Measurements from ENCODE around the gene CTNNA1. TPM values are rescaled to one million over a fixed set of nuclear protein-coding genes. Genes with fewer than 3 reads are reported as not detected.

Gene CTNNA1
- total and polyA plus RNA-seq, 2 experiments from 2014 or later: 171 to 260 TPM

DNA sequence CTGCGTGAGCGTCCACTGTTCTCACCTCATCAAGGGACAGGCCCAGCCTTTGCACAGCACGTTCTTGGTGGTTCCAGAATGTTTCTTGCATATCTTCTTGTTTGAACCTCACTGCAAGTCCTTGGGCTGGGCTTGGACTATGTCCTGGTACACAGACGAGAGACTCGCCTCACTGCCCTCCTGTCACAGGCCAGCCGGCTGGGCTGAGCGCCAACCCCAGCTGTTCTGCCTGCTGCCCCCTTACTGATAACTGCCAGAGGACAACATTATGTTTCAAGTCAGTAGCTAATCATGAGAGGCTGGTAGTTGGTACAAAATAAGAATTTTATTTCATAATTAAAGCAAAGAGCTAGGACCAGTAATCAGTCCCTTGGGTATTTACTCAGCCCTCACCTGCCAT is 174.8 kb downstream of the CTNNA1 start:
- no peaks in the 10 kb centered on the region for H3K27me3 ChIP-seq
- H3K4me1 ChIP-seq (ENCODE audit: low read depth): no peaks in the 10 kb centered on the region
- TF ChIP-seq, protein P1, sequence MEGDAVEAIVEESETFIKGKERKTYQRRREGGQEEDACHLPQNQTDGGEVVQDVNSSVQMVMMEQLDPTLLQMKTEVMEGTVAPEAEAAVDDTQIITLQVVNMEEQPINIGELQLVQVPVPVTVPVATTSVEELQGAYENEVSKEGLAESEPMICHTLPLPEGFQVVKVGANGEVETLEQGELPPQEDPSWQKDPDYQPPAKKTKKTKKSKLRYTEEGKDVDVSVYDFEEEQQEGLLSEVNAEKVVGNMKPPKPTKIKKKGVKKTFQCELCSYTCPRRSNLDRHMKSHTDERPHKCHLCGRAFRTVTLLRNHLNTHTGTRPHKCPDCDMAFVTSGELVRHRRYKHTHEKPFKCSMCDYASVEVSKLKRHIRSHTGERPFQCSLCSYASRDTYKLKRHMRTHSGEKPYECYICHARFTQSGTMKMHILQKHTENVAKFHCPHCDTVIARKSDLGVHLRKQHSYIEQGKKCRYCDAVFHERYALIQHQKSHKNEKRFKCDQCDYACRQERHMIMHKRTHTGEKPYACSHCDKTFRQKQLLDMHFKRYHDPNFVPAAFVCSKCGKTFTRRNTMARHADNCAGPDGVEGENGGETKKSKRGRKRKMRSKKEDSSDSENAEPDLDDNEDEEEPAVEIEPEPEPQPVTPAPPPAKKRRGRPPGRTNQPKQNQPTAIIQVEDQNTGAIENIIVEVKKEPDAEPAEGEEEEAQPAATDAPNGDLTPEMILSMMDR (IDR thresholded peaks at IDR 0.05; ENCODE audit: low read depth, low read length): no peak
- DNase-seq (ENCODE audit: low read depth in 1 of 2, low spot score in 1 of 2): peak; percentile 33 to 39
- peaks cover 56% of the 10 kb centered on the region for H3K36me3 ChIP-seq
- H3K27ac ChIP-seq: peak overlapping the region; percentile 39
- H3K9me3 ChIP-seq (ENCODE audit: low read depth): no peaks in the 10 kb centered on the region
- H3K4me3 ChIP-seq: no peak overlapping the region

DNA sequence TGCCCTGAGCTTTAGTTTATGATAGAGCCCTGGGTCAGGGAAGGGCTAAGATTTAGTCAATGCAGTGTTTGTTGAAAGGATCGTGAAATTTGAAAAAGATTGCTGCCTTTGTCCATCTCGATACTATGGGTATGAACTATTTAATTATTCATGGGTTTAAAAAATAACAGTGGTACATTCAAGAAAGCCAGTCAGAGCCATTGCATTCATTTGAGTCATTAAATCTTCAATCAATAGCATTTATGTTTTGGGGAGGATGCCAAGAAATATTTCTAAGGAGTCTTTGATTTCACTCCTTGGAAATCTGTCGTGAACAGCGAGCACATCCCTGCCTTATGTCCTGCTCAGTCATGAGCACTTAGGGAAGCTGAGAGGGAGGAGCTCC is 176.3 kb downstream of the CTNNA1 start:
- H3K27ac ChIP-seq: no peak overlapping the region

DNA sequence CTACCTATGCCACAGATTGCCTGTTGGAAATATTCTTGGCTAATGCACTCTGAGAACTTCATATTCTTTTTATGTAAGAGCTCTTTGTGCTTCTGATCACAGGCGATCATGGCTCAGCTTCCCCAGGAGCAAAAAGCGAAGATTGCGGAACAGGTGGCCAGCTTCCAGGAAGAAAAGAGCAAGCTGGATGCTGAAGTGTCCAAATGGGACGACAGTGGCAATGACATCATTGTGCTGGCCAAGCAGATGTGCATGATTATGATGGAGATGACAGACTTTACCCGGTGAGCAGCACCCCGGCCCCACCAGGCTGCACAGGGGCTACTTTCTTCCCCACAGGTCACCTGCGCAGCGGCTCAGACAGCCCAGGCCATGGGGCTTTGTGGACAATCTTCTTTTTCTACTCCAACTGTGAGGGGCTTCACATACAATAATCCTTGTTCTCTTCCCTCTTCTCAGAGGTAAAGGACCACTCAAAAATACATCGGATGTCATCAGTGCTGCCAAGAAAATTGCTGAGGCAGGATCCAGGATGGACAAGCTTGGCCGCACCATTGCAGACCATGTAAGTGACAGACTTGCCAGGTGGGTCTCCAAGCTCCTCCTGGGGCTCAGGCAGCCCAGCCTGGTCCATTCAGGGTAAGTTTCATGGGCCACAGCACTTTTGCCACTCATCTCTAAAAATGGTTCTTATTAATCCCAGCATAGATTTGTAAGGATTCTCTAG is 177.3 kb downstream of the CTNNA1 start:
- DNase-seq (ENCODE audit: low read depth in 1 of 2, low spot score in 1 of 2): no peak
- no peaks in the 10 kb centered on the region for H3K4me1 ChIP-seq (ENCODE audit: low read depth)
- no peaks in the 10 kb centered on the region for H3K27me3 ChIP-seq
- peaks cover 51% of the 10 kb centered on the region for H3K36me3 ChIP-seq
- H3K4me3 ChIP-seq: no peak overlapping the region
- TF ChIP-seq, protein P1 (IDR thresholded peaks at IDR 0.05; ENCODE audit: low read depth, low read length): no peak
- no peaks in the 10 kb centered on the region for H3K9me3 ChIP-seq (ENCODE audit: low read depth)
- no peak overlapping the region for H3K27ac ChIP-seq

More for the DNA sequence above, 176.3 kb downstream of the CTNNA1 start:
- peaks cover 60% of the 10 kb centered on the region for H3K36me3 ChIP-seq
- no peak for DNase-seq (ENCODE audit: low read depth in 1 of 2, low spot score in 1 of 2)
- TF ChIP-seq, protein P1 (IDR thresholded peaks at IDR 0.05; ENCODE audit: low read depth, low read length): no peak
- no peaks in the 10 kb centered on the region for H3K4me1 ChIP-seq (ENCODE audit: low read depth)
- H3K4me3 ChIP-seq: no peak overlapping the region
- no peaks in the 10 kb centered on the region for H3K27me3 ChIP-seq
- no peaks in the 10 kb centered on the region for H3K9me3 ChIP-seq (ENCODE audit: low read depth)

DNA sequence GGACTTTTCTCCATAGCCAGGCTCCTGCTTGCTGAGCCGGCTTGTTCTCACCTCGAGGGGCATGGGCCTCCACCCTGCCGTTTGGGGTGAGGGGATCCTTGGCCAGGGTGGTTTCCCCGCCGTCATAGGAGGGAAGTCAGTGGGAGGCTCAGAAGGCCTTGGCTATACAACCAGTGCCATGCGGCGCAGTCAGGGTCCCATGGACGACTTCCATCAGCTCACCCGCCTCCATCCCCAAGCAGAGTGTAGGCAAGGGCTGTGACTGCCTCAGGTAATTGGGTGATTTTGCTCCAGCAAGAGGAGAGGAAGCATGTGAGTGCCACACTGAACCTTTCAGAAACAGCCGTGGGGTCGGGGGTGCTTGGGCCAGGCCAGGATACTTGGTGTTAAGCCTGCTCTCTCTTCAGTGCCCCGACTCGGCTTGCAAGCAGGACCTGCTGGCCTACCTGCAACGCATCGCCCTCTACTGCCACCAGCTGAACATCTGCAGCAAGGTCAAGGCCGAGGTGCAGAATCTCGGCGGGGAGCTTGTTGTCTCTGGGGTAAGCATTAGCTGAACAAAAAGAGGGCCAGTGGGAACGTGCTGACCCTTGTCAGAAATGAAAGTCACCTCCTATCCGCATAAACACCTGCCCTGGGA is 179.1 kb downstream of the CTNNA1 start:
- H3K27ac ChIP-seq: no peak overlapping the region
- H3K9me3 ChIP-seq (ENCODE audit: low read depth): no peaks in the 10 kb centered on the region
- H3K36me3 ChIP-seq: peaks cover 48% of the 10 kb centered on the region
- H3K27me3 ChIP-seq: no peaks in the 10 kb centered on the region
- TF ChIP-seq, protein P1 (IDR thresholded peaks at IDR 0.05; ENCODE audit: low read depth, low read length): no peak
- DNase-seq (ENCODE audit: low read depth in 1 of 2, low spot score in 1 of 2): no peak
- no peaks in the 10 kb centered on the region for H3K4me1 ChIP-seq (ENCODE audit: low read depth)
- H3K4me3 ChIP-seq: no peak overlapping the region

DNA sequence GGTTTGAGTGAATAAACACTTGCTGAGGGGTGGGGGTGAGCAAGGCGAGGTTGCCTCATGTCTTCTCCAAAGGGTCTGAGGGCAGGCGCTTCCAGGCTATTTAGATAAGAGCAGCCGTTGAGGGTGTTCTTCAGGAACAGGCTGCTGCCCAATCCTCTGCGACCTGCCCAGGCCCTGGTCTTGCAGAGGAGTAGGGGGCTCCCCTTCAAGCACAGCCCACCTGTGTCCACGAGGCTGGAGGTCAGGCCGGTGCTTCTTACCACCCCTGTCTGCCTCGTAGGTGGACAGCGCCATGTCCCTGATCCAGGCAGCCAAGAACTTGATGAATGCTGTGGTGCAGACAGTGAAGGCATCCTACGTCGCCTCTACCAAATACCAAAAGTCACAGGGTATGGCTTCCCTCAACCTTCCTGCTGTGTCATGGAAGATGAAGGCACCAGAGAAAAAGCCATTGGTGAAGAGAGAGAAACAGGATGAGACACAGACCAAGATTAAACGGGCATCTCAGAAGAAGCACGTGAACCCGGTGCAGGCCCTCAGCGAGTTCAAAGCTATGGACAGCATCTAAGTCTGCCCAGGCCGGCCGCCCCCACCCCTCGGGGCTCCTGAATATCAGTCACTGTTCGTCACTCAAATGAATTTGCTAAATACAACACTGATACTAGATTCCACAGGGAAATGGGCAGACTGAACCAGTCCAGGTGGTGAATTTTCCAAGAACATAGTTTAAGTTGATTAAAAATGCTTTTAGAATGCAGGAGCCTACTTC is 180.5 kb downstream of the CTNNA1 start:
- Histone ChIP-seq H3K4me3 (no peak overlapping the region), H3K36me3 (peaks cover 45% of the 10 kb centered on the region), H3K27ac (no peak overlapping the region), H3K27me3 (no peaks in the 10 kb centered on the region), H3K4me1 (ENCODE audit: low read depth) (no peaks in the 10 kb centered on the region), H3K9me3 (ENCODE audit: low read depth) (no peaks in the 10 kb centered on the region)
- TF ChIP-seq, protein P1 (IDR thresholded peaks at IDR 0.05; ENCODE audit: low read depth, low read length): no peak
- no peak for DNase-seq (ENCODE audit: low read depth in 1 of 2, low spot score in 1 of 2)

Data from cardiac muscle cell (in vitro differentiated cells and primary cell).